Limb (tissue), 2 donors: ENCODE results near the gene PCNA.
"Not testable (repeated sequence)": the region's sequence is repeated elsewhere in the genome, so short reads cannot be mapped to it uniquely, and the experiment has no call there.

Experiments
- DNase-seq, 2 donors: peaks; one replicate each; pipeline ENCODE4 v3.0.0-alpha.2; 2016; ENCODE audit errors: extremely low spot score in 2 of 2

PCNA gene

DNA sequence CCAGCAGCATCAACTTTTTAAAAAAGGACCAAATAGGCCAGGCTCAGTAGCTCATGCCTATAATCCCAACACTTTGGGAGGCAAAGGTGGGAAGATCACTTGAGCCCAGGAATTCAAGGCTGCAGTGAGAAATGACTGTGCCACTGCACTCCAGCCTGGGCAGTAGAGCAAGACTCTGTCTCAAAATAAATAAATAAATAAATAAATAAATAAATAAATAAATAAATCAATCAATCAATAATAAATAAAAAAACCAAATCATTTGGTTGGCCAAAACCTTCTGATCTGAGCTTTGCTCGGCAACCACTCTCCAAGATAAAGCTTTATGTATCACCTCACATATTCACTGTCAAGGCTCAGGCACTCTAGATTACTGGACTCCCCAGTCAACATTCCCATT, 20.7 kb downstream of the PCNA start:
- not testable (repeated sequence) for DNase-seq

- DNase-seq, result no peak
Measured at GRCh38 chr20:5096463-5096862, 23.3 kb downstream of the PCNA start.

- no peak for DNase-seq
Measured at GRCh38 chr20:5095931-5096330, 23.8 kb downstream of the PCNA start.

- no peak for DNase-seq
Measured at GRCh38 chr20:5095454-5095853, 24.3 kb downstream of the PCNA start.

DNA sequence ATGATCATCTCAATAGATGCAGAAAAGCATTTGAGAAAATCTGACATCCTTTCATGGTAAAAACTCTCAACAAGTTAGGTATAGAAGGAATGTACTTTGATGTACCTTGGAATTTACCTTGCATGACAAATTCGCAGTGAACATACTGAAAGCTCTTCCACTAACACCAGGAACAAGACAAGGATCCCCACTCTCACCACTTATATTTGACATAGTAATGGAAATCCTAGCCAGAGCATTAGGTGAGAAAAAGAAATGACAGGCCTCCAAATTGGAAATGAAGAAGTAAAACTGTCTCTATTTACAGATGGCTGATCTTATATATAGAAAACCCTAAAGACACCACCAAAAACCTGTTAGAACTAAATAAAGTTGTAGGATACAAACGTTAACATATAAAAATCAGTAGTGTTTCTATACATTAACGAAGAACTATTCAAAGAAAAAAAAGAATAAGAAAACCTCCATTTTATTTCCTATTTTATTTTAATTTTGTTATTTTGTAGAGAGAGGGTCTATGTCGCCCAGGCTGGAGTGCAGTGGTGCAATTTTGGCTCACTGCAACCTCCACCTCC, 26.9 kb downstream of the PCNA start:
- DNase-seq, result no peak

DNA sequence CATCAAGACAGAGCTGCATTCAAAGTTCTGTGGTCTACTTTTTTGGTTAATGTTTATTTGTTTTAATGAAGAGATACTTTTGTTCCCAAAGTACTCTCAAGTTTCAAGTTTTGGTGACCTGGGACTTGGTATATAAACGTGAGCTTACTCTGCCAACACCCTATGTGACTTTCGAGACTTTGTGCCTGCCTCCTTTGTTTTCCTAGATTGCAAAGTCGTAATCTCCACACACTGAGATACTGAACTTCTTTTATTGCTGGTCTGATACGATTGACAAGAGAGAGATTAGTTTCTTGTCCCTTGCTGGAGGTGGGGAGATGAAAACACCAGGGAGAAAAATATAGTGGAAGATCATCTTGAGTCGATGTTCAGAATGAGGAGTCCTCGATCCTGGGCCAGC, 27.9 kb downstream of the PCNA start:
- DNase-seq, result no peak

- DNase-seq, result no peak
Measured at GRCh38 chr20:5090191-5090590, 29.6 kb downstream of the PCNA start.

- no peak for DNase-seq
Measured at GRCh38 chr20:5088688-5089087, 31.1 kb downstream of the PCNA start.

DNA sequence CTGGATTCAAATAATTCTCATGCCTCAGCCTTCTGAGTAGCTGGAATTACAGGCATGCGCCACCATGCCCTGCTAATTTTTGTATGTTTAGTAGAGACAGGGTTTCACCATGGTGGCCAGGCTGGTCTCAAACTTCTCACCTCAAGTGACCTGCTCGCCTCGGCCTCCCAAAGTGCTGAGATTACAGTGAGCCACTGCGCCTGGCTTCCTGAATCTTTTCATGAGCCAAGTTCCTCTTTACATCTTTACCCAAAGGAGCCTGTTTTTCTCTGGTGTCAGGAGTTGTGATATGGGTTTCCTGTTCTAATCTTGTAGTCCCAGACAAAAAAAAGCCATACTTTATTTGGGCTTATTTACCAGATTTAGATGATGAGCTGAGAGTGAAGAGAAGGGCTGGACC, 34.4 kb downstream of the PCNA start:
- no peak for DNase-seq

- no peak for DNase-seq
Measured at GRCh38 chr20:5080384-5080877, 39.3 kb downstream of the PCNA start.

DNA sequence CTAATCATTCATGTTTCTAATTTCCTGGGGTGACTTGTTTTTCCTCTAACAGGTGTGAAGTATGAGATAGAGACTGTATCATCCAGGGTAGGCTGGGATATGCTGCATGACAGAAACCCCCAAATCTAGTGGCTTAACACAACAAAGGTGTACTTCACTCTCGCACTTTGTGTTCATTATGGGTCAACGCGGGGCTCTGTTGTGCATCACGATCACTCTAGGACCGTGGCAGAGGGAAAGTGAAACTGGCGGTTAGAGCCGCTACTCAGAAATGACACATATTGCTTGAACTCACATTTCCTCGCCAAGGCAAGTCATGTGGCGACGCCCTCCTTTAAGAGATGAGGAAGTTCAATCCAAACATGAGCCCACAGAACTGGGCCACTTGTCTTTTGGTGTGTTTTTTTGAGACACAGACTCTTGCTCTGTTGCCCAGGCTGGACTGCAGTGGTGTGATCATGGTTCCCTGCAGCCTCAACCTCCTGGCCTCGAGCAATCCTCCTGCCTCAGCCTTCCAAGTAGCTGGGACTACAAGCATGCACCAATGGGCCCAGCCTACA, 41.3 kb downstream of the PCNA start:
- DNase-seq, result no peak

- no peak for DNase-seq
Measured at GRCh38 chr20:5077761-5078387, 41.9 kb downstream of the PCNA start.

- not testable (repeated sequence) for DNase-seq
Measured at GRCh38 chr20:5076913-5077312, 42.8 kb downstream of the PCNA start.

- DNase-seq, result no peak
Measured at GRCh38 chr20:5074232-5074674, 45.5 kb downstream of the PCNA start.

GRCh38 chr20:5073660-5074231, 46.0 kb downstream of the PCNA start:
- DNase-seq, result no peak

DNA sequence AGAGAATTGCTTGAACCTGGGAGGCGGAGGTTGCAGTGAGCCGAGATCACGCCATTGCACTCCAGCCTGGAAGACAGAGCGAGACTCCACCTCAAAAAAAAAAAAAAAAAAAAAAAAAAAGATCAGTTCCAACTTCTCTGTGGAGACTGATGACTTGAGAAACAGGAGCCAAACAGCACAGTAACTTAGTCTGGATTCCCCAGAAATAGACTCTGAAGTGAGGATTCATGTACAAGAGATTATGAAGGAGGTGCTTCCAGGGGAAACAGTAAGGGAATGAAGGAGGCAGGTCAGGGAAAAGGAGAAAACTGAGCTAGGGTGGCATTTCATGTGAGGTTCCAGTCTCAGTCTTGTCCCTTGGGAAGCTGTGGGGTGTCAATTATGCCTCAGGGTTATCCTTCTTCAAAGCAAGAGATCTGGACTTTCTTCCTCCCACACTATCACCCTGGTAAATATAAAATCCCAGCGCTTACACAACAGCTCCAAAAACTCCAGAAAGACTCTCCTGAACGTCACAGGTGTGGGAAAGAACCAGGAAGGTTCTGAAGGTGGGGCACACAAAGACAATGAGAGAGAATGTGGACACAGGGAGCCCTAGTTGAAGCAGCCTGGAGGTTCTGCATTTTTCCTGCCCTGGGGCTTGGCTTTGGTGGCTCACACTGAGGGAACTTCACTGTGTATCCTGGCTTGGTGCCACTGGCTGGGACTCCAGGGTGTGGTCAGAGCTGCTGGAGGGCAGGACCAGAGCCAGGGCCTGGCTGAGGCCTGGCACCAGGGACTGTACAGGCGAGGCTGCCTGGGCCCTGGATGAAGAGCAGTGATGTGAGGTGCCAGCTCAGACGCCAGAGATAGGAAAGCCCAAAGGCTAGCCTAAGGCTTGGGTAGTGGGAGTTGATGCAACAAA, 46.8 kb downstream of the PCNA start:
- DNase-seq, result peak; percentile 12 to 50

- DNase-seq, result not testable (repeated sequence)
Measured at GRCh38 chr20:5071942-5072341, 47.8 kb downstream of the PCNA start.

GRCh38 chr20:5070570-5070969, 49.2 kb downstream of the PCNA start:
- DNase-seq, result no peak

GRCh38 chr20:5070081-5070480, 49.7 kb downstream of the PCNA start:
- DNase-seq, result no peak

DNA sequence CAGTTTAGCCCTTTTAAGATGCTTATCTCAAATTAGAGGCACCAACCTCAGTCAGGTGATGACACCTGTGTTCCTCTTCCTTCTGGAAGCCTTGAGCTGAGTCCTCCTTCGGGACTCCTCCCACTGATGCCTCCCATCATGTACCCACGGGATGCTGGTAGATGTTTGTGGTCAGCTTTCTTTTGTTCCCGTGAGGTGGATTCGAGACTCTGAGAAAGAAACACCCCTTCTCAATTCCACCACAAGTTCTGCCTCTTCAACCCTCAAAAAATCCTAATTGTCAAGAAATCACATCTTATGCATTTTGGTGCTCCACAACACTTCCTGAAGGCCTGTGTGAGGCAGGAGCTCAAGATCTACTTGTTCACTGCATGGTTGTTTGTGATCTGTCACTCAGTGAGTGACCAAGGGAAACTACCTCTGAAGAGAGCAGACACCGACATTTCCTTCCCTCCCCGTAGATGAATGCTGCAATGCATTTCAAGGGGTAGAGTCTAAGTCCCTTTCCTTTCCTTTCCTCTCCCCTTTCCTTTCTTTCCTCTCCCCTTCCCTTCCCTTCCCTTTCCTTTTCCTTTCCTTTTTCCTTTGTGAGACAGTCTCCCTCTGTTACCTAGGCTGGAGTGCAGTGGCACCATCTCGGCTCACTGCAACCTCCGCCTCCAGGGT, 50.5 kb downstream of the PCNA start:
- no peak for DNase-seq
